HK-2 (cell line): ENCODE measurements around the gene TRIM2.

ENCODE experiments used
- DNase-seq: peaks from one replicate; pipeline ENCODE4 v3.0.0-alpha.2; 2018; ENCODE audit not compliant: unreplicated experiment

The TRIM2 gene

DNA sequence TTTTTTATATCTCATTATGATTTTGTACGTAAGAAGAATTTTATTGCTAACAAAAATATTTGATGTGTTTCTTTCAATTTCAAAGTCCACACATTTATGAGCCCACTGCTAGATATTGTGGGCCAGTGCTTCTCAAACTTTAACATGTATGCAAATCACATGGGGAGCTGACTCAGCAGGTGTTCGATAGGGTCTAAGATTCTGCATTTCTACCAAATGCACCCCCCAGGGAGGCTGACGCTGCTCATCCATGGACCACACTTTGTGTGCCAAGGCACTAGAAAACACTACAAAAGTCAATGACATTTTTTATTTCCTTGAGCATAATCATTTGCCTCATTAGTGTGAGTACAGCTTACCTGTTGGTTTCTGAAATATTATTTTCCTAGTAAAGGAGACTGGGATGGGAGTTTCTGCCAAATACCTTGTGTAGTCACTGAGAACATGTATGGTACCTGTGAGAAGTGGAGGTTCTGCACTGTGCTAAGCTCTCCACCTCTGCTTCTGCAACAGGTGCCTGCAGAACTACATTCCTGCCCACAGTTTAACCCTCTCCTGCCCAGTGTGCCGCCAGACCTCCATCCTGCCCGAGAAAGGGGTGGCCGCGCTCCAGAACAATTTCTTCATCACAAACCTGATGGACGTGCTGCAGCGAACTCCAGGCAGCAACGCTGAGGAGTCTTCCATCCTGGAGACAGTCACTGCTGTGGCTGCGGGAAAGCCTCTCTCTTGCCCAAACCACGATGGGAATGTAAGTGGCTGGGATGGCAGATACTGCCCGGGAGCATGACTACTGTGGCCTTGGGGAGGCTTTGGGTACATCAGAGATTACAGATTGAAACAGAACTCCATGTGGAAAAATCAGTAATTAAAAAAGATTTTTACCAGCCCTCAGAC lies 71.4 kb downstream of the TRIM2 start:
- DNase-seq, result no peak

DNA sequence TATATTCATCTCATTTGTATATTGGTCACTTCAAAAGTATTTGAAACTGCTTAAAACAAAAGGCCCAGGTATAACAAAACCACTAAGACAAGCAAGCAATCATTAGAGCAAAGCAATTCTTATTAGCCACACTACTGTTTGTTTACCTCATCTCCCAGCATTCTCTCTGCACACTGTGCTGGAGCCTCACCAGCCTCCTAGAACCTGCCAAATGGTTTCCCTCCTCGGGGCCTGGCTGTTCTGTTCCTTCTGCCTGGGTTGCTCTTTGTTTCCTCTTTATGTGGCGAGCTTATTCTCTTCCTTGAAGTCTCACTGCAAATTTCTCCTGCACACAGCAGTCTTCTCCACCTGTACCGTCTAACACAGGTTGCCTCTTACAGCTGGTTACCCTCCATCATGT lies 72.7 kb downstream of the TRIM2 start:
- no peak for DNase-seq

DNA sequence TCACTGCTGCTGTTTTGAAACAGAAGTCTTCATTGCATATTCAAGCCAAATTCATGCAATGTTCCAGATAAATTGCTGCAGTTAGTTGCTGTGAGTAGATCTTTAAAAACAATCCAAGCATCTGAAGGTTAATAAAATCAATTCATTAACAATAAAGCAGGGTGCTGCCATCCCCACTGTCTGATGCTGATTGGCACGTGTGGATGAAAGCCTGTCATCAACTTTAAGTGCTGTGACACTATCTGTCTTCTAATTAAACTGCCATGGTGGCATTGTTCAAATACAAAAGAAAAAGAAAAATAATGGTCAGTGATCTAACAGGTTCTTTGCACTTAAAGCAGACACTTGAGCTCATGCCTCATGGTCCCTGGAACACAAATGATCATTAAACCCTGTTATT lies 77.2 kb downstream of the TRIM2 start:
- no peak for DNase-seq

DNA sequence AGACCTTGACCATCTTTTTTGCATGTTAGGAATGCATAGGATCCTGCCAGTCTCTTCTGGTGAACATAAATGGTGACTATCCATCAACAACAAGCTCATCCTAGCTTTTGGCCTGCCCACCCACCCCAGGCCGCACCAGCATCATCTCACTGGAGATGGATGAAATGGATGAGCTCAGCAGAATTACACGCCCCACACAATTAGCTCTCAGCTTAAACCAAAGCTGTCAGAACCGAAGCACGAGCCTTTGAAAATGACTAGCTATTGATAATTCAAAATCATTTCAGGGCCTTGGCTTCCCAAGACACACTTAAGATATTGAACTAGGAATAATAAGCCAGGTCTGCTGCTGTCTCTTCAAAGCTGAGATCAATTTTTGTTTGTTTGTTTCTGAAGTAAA lies 77.8 kb downstream of the TRIM2 start:
- no peak for DNase-seq

DNA sequence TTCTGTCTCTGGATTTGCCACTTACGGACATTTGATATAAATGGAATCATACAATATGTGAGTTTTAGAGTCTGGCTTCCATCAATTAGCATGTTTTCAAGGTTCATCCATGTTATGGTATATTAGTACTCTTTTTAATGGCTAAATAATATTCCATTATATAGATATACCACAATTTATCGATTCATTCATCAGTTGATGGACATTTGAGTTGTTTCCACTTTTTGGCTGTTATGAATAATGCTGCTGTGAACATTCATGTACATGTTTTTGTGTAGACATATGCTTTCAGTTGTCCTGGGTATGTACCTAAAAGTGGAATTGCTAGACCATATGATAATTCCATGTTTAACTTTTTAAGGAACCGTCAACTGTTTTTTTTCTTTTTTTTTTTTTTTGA lies 79.0 kb downstream of the TRIM2 start:
- DNase-seq, result no peak

DNA sequence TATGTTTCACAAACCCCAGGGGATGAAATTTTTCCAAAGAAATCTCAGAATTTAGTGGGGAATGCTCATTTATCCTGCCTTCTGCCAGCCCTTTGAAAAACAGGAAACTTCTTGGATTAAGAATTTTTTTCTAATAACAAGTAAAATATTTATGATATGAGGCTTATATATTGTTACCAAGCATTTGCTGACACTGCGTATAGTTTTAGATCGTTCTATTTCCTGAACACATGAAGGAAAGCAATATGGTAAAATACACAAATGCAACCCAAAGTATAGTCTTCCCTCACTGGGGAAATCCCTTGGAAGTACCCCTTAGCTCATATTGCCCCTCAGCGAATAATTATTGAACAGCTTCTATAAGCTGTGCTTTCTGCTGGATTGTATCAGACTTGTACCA lies 85.9 kb downstream of the TRIM2 start:
- DNase-seq, result no peak

DNA sequence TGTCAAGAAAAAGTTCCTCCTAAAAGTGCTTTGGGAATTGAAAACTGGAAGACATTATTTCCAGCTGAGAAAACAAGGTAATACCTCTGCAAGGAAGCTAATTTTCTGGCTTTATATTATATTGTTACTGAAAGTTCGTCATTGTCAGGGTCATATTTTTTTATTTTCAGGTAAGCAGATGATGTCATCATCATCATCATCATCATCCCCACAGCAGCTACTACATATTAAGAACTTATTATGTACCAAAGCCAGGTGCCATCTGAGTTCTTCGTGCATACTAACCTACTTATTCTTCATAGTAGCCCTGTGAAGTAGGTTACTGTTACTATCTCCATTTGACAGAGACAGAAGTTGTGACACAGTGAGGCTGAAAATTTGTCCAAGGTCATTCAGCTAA lies 87.3 kb downstream of the TRIM2 start:
- no peak for DNase-seq

DNA sequence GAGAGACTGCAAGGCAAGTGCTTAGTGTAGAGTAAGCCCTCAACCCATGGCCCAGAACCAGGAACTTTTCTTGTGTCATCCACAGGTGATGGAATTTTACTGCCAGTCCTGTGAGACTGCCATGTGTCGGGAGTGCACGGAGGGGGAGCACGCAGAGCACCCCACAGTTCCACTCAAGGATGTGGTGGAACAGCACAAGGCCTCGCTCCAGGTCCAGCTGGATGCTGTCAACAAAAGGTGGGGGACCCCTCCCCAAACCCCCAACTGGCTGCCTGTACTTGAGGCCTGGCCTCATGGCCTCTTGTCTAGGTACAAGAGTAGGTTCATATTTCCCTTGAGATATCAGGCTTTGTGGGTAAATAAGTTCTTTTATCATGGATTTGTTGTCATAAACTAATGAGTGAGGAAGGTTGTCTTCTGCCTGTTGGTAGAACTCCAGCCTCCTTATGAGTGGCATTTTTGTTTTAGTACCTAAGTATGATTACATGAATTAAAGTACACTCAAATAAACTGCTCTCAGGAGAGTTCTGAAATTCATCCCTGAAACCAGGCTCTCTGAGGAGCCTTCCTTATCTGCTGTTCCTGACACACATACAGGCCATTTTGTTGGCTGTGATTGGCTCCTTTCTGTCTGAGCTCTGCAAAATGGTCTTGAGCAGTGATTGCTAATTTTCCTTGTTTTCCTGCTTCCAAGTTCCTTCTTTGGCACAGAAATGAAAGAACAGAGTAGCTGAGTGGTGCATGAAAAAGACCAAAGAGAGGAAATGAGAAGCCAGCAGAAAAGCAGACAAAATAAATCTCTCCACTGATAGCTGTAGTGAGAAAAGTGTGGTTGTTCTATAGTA lies 88.9 kb downstream of the TRIM2 start:
- DNase-seq, result no peak

DNA sequence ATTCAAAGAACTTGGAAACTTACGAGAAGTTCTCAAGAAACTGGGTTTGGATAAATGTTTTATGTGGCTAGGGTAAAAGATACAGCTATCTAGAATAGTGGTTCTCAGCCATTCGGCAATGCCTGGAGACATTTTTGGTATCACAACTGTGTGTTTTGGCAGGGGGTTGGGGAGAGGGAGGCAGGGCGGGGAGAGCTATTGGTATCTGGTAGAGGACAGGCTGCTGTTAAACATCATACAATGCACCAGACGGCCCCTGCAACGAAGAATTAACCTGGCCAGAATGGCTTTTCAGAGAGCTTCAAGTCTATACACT lies 89.5 kb downstream of the TRIM2 start:
- no peak for DNase-seq

DNA sequence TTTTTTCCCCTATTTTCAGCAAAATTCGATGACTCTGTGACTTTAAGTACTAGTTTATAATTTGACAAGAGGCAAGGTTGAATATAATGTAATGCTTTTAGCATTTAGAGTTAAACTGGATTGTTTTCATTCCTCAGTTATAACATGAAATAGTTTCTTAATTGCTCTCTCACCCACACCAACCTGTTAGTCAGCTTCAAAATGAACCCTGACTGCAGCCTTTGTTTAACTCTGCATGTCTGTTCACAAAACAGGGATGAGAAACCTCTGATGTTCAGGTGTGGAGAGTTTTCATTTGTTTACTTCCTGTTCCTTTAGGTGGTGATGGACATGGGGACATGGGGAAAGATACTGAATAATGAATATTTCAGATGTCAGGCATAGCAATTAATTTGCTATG lies 90.4 kb downstream of the TRIM2 start:
- DNase-seq, result no peak

DNA sequence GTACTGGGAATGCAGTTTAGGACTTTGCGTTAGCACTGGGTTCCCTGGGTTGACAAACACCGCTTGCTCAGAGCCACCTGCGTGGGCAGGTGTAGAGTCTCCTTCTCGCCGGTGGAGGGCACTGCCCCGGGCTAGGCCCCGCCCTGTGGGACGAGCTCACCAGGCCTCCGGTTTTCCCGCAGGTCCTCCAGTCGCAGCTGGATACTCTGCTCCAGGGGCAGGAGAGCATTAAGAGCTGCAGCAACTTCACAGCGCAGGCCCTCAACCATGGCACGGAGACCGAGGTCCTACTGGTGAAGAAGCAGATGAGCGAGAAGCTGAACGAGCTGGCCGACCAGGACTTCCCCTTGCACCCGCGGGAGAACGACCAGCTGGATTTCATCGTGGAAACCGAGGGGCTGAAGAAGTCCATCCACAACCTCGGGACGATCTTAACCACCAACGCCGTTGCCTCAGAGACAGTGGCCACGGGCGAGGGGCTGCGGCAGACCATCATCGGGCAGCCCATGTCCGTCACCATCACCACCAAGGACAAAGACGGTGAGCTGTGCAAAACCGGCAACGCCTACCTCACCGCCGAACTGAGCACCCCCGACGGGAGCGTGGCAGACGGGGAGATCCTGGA lies 91.0 kb downstream of the TRIM2 start:
- no peak for DNase-seq

DNA sequence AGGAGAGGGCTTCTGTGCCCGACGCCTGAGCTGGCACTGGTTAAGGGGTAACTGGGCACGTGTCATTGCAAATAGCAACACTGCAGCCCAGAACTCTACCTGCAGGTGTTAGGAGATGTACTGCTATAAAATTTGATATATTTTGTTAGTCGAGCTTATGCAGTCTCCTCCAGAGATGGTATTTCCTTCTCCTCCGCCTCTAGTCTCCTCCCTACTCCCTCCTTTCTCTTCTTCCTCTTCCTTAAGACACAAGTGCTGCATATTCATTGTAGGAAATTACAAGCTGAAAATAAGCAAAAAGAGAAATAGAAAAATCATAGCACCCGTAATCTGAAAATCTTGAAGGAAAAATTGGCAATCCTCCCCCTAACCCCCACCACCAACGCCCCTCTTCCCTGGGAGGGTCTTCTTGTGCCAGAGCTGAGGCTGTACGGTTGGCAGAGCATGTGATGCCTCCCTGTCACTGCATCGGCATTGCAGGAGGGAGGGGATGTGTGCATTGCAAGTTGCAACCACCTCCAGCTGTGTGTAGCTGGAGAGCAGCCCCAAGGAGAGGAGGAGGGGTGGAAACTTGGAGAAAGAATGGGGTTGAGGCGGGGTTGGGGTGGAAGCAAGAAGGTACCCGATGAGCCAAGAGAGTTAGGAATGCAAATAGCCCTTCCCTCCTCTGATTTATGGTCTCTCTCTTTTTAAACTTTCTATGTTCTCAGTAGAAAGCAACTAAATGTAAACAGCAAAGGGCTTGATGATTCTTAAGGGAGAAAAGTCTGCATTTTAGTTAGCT lies 92.0 kb downstream of the TRIM2 start:
- no peak for DNase-seq

DNA sequence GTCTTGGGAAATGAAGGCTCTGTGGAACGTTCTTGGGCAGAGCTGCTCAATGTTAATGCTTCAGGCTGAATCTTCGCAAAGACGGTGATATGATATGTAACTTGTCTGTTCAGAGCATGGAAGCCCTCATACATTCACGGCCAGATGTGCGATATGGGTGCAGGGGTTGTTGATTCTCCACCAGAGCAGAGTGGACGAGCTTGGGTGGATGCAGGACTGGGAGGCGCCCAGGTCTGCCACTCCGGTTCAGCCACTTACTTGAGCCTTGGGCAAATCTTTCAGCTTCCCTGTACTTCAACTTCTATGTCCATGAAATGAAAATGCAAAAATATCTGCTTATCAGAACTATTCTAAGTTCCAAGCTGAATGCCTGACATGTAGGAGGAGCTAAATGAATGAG lies 92.9 kb downstream of the TRIM2 start:
- no peak for DNase-seq

DNA sequence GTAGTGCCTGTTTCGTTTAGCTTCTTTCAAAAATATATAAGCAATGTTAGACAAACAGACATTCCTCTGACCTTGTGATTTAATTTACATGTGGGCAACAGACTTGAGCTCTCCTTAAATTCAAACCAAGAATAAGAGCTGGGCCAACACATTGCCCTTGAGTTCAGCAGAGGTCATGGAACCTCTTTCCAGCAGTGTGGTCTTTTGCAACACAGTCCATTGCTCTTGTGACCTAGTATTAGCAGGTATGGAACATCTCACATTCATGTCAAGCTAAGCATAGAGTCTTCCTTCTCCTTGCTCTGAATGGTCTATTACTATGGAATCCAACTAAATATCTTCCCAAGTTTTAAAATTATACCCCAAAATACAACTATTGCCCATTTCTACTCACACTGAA lies 106.5 kb downstream of the TRIM2 start:
- no peak for DNase-seq

DNA sequence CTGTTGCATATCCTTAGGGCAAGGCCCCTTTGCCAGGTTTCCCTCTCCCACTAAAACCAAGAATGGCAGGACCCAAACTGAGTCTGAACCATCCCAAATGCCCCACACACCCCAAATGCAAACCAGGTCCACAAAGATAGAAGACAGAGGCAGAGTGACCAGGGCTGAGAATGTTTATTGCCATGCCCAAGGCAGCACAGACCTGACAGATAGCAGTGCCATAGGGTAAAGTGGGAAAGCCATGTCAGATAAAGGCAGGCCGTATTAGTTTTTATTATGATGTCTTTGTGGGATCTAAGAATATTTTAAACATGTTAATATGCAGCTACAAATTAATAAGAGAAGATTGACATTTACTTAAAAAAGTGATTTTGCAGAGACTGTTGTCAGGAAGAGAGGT lies 110.7 kb downstream of the TRIM2 start:
- no peak for DNase-seq

DNA sequence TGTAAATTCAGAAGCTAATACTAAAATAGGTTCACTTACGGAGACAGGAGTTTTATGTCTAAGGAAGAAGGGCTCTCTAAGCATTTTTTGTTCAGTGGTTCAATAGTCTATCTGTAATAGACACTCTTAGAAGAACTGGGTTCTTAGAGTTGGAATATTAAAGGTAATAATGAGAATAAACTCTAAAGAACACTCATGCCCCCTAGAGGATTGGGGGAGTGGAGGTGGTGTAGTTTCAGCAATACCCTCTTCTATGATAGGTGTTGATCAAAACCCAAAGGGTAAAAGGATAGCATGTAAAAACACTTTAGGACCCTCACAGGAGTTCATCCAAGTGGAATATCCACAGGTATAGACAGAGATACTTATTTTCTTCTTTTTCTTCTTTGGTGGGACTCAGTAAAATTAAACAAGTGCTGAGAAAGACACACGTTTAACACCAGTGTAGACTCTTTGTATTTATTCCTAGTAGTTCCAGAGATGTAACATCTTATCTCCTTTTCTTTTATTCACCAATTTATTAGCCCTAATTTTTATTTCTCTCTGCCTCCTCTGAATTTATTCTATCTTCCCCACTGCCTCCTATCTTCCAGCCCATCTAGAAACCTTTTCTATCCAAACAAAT lies 114.6 kb downstream of the TRIM2 start:
- no peak for DNase-seq

DNA sequence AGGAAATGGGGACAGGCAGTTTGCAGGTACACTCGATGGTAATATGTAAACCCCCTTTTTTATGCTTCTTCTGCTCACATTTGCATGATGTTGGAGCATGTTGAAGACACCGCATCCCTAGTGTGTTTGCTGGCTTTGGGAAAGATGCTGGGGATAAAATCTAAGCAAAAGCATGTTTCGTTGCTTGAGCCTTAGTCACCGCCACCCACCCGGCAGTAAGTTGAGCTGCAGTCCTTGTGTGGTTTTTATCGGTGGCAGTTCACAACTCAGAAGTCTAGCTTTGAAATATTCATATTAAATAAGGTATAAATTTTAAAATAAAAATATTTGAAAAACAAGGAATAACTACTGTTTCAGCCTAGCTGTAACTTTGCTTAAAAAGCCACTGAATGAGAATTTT lies 118.5 kb downstream of the TRIM2 start:
- DNase-seq, result no peak

DNA sequence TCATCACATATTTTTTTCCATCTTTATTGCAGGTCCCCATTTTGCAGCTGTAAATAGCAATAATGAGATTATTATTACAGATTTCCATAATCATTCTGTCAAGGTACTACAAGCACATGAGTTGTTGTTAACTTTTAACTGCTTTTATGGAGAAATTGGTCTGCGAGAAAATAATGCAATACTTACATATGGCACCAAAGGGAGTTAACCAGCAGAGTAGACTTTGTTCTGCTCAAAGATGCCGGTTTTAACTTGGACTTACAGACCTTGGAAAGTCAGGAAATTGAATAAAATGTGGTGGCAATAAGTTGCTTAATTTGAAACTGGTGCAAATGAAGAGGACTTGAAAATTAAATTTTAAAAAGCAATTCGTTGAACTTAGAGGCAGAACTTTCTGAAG lies 119.8 kb downstream of the TRIM2 start:
- no peak for DNase-seq

DNA sequence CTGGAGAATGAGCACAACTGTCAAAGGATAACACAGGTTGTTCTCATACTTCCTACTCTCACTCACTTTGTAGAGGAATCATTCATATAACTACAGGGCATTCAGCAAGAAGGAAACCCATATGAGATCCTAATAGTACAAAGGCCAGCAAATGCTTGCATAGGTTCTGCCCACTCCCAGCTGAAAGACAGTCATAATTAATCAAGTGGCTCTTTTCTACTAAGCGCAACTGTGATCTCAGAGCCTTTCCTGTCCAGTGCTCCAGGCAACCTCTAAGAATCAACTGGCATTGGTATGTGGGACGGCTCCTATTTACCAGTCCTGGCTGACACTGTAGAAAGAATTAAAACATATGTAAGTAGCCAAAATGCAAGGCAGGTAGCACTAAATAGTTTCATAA lies 121.3 kb downstream of the TRIM2 start:
- no peak for DNase-seq

DNA sequence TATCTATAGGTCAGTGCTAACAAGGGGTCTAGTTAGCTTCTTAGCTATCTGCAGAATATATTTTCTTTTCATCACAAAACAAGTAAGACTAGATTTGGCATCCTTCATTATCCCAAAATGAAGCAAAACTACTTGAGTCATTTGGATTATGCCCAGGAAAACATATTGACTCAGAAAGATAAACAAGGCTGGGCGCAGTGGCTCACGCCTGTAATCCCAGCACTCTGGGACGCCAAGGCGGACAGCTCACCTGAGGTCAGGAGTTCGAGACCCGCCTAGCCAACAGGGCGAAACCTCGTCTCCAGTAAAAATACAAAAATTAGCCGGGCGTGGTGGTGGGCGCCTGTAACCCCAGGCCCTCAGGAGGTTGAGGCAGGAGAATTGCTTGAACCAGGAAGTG lies 122.3 kb downstream of the TRIM2 start:
- no peak for DNase-seq

DNA sequence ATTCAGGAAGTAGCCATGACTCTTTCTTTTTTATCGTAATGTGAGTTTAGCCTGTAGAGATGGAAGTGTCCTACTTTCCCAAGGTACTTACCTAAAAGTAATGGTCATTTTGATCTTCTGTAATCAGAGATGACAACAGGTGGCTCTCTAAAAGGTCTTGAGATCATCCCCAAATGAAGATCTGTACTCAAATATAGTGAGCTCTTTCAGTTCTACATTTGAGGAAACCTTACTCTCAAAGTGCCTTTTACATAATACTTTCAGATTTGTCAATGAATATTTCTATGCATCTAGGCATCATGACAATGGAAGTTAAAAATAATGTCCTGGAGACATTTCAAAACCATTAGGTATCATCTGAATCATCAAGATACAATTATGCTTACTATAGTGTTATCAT lies 123.0 kb downstream of the TRIM2 start:
- no peak for DNase-seq

DNA sequence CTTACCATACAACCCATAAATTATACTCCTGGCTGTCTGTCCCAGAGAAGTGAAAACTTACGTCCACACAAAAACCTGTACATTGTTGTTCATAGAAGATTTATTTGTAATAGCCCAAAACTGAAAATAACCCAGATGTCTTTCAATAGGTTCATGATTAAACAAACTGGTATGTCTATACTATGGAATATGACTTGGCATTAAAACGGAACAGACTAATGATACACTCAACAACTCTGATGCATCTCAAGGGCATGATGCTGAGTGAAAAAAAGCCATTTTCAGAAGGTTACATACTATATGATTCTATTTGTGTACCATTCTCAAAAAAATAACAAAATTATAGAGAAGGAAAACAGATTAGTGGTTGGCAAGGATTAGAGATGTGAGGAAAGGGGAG lies 128.7 kb downstream of the TRIM2 start:
- no peak for DNase-seq
